GM12891 (cell line): ENCODE measurements around the gene STEAP1B.
A peak's percentile ranks its signal among the peaks of the same experiment; 100 is the strongest.
"Not testable (repeated sequence)": the region's sequence is repeated elsewhere in the genome, so short reads cannot be mapped to it uniquely, and the experiment has no call there.

ENCODE experiments used
- DNase-seq: peaks from one replicate; pipeline ENCODE4 v3.0.0; 2011; ENCODE audit warnings: low spot score; ENCODE audit not compliant: insufficient read length
- FAIRE-seq: peaks from 2 replicates; lab custom pipeline; 2011; peaks lifted over from hg19 to GRCh38; lab: Jason Lieb, UNC
- PAX5 ChIP-seq: IDR thresholded peaks from 2 replicates; pipeline ENCODE4 v1.6.1; 2011; ENCODE audit warnings: low read length, moderate library complexity, mild to moderate bottlenecking; ENCODE audit not compliant: insufficient read depth, severe bottlenecking
- POLR2A ChIP-seq: IDR thresholded peaks from 2 replicates; pipeline ENCODE4 v1.6.1; 2011; ENCODE audit warnings: low read depth, low read length, control low read depth
- POLR2AphosphoS5 ChIP-seq: IDR thresholded peaks from 2 replicates; pipeline ENCODE4 v1.6.1; 2011; ENCODE audit warnings: low read depth, low read length, control low read depth
- POU2F2 ChIP-seq: IDR thresholded peaks from 2 replicates; pipeline ENCODE4 v1.6.1; 2011; ENCODE audit warnings: low read depth, mild to moderate bottlenecking, control low read depth, low read length, moderate library complexity
- SPI1 ChIP-seq: IDR thresholded peaks from 2 replicates; pipeline ENCODE4 v1.6.1; 2011; ENCODE audit warnings: low read depth, low read length, control low read depth
- TAF1 ChIP-seq: IDR thresholded peaks from 2 replicates; pipeline ENCODE4 v1.6.1; 2011; ENCODE audit warnings: low read depth, low read length, control low read depth

Gene STEAP1B

DNA sequence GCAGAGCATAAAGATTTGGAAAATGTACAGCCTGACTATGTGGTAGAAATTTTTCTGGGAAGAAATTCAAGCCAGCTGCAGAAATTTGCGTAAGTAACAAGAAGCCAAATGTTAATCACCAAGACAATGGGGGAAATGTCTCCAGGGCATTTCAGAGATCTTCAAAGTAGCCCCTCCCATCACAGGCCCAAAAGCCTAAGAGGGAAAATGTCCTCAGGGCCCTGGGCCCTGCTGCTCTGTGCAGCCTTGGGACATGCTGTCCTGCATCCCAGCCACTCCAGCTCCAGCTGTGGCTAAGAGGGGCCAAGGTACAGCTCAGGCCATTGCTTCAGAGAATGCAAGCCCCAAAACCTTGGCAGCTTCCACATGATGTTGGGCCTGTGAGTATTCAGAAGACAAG lies 19.6 kb upstream of the STEAP1B start:
- not testable (repeated sequence) for DNase-seq, FAIRE-seq

- FAIRE-seq, DNase-seq: not testable (repeated sequence)
Measured at GRCh38 chr7:22516950-22517349, 17.0 kb upstream of the STEAP1B start.

DNA sequence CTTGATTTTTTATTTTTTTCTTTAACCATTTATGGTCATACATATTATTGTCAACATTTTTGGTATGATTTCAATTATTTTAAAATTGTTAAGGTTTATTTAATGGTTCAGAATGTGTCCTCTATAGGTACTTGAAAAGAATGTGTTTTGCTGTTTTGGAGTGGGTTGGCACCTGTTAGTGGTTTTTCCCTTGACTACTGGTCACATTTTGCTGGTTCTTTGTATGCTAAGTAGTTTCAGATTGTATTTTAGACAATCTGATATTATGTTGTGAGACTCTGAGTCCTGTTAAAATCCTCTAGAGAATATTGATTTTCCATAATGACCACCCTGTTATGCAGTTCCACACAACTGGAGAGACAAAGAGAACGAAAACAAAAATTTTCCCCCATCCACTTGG lies 15.0 kb upstream of the STEAP1B start:
- DNase-seq, FAIRE-seq: not testable (repeated sequence)

DNA sequence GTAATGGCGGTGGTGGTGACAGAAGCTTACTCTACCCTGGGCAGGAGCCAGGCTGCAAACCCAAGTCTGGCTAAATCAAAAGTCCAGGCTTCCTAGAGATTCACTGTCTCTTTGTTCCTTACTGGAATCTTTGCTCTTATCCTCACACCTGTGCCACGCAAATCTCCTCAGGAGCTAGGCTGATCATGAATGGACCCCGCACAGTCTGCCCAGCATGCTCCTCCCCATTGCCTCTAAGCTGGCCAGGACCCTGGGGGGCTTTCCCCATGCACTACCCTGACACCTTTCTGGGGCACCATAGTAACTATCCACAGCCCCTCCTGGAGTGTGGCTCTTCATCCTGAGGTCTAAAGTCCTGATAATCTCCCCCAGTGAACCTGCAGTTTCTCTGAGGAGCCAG lies 7.3 kb upstream of the STEAP1B start:
- DNase-seq, FAIRE-seq: not testable (repeated sequence)

DNA sequence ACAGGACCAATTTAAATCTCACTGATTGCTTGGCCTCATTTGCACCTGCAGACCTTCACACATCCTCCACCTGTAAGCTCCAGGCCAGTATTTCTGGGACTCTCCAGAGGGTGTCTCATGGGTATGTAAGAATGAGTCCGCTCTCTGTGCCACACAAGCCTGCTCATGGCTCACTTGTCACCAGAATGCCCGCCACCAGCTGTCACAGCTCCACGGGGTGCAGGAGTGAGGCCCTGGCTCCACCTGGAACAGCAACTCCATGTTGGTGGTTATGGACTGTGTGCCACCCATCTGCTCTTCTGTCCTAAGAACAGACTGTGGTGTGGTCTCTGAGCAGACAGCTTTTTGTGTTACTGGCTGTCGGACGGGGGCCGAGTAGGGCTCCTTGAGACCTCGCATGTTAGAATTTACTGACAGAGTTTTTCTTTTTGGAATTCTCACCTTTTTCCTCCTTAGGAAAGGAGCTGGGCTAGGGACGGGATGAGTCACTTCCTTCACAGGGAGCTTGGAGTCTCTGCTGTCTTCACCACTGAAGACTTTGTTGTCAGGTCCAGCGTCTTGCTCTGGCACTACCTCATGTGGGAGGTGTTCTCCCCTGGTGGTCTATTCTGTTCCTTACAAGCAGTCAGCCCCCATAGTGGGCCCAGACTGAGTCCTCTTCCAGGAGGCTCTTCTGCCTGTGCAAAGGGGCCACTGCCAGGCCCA lies 6.5 kb upstream of the STEAP1B start:
- DNase-seq, FAIRE-seq: not testable (repeated sequence)

DNA sequence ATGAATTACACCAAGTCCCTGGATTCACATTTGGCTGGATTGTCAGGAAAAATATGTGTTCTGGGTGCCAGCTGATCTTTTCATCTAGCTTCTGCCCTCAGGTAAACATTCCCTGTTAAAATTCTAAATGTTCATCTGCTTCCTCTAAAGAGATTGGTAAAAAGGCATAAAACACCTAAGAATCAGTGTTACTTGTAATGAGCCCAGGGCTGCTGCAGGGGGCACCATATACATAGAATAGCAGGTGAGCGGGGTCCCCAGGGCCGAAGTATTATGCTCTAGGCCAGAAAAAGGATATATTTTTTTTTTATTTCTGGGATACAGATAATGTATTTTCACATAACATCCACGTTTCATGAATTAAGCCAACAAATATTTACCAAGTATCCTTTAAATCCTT lies 4.5 kb upstream of the STEAP1B start:
- not testable (repeated sequence) for FAIRE-seq, DNase-seq

DNA sequence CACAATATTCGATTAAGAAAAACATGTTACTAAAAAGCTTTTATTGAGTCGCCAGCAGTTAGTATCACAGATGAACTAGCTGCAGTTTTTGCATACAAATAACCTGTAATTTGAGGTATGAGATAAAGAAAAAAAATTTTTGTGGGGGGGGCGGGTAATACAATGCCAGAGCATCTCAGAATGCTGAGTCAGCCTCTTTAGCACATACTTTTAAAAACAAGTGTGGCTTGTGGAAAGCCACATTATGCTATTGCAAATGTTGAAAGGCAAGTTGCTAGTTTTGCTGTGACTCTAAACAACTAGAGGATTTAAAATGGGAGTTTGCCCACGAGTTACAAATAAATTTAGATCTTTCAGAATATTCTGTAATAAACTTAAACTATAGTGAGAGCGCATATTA lies 2.1 kb upstream of the STEAP1B start:
- DNase-seq = not testable (repeated sequence)

DNA sequence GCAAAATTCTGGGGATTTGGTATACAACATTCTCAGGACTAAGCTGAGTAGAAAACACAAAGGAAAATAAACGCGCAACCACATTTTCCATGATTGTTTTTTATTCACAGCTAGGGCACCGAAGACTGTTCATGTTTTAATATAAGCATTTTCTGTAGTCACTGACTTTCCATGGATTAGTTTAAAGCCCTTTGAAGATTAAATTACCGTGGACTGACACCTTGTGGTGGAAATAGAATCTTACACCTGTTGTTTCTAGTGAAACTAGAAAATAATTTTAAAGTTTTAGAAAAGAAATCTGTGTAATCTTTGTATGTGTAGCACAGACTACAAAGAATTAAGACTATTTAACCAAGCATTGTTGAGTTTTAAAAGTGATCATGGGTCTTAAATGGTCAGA lies 1.3 kb upstream of the STEAP1B start:
- DNase-seq, FAIRE-seq: not testable (repeated sequence)

More for the DNA sequence above, 2.1 kb upstream of the STEAP1B start:
- FAIRE-seq = not testable (repeated sequence)

DNA sequence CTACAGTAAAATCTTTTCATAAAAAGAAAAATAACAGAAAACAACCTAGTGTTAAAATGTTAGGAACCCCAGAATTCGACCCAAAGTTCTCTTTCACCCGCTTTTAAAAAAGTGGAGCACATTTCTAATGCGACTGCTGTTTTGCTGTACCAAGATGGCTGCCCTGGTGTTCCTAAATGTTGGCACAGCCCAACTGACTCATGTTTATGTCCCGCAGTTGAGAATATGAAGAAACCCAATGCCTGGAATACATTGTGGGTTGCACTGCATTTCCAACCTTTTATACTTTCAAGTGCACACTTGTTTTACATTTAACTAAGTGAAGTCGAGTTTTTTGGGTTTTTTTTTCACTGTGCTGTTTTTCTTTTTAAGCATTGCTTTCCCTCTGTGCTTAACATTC lies 944 bp downstream of the STEAP1B start:
- no peak for FAIRE-seq

GRCh38 chr7:22496912-22497311 lies 3.1 kb downstream of the STEAP1B start:
- not testable (repeated sequence) for DNase-seq, FAIRE-seq

More for the DNA sequence above, 944 bp downstream of the STEAP1B start:
- TF ChIP-seq TAF1 (no peak), POLR2A (no peak), POU2F2 (no peak), POLR2AphosphoS5 (no peak), SPI1 (no peak), PAX5 (no peak)
- DNase-seq = no peak

GRCh38 chr7:22496296-22496888 lies 3.6 kb downstream of the STEAP1B start:
- not testable (repeated sequence) for DNase-seq
- FAIRE-seq = peak; percentile 68

DNA sequence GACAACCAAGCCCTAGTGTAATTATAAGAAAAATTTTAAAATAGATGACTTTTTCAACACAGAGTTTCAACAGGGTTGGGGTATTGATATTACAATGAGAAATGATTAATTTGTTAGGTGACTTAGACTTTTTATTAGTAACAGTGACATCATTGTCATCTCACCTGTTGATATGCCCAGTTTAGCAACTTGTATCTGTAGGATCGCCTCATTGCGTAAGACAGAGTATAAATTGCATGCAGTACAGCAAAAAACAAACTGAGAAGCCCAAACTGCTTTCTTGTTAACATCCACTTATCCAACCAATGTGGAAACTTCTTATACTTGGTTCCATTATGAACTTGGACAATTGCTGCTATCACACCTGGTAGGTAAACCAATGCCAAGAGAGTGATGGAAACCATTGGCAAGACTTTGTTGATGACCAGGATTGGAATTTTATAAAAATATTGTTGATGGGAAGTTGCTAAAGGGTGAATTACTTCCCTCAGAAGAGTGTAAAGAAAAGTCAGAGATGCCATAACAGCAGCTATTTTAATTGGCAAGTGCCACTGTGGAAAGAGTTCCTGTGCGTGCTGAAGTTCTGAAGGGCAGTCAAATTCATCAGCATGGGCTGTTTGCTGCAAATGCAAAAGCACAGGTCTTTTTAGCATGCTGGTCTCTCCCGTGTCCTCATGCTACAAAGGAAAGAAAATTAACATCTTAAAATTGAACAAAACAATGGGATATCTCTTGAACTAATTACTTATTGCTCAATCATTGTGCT lies 6.6 kb downstream of the STEAP1B start:
- FAIRE-seq, DNase-seq: not testable (repeated sequence)
